Astrocyte (in vitro differentiated cells and primary cell): Measurements from ENCODE around the gene BICDL2. TPM values are rescaled to one million over a fixed set of nuclear protein-coding genes. Genes with fewer than 3 reads are reported as not detected.

Experiments used
- DNase-seq: peaks from one replicate; pipeline ENCODE4 v3.0.0-alpha.2; 2010; ENCODE audit warnings: low read depth
- FAIRE-seq: peaks from 2 replicates; lab custom pipeline; 2011; peaks lifted over from hg19 to GRCh38; lab: Jason Lieb, UNC
- H2AFZ ChIP-seq: 2 replicates; pipeline ENCODE4 v1.6.0; 2012; ENCODE audit warnings: low read depth, low read length, inconsistent platforms
- H3K27ac ChIP-seq: 2 replicates; pipeline ENCODE4 v1.5.1; 2011; ENCODE audit warnings: low read depth, low read length, inconsistent platforms
- H3K27me3 ChIP-seq: 2 replicates; pipeline ENCODE4 v1.6.0; 2011; ENCODE audit warnings: low read length, inconsistent platforms; ENCODE audit not compliant: insufficient read depth
- H3K36me3 ChIP-seq: 2 replicates; pipeline ENCODE4 v1.5.1; 2011; ENCODE audit warnings: low read length, inconsistent platforms; ENCODE audit not compliant: insufficient read depth
- H3K4me1 ChIP-seq: 2 replicates; pipeline ENCODE4 v1.5.1; 2011; ENCODE audit warnings: low read length, inconsistent platforms; ENCODE audit not compliant: insufficient read depth
- H3K4me2 ChIP-seq: 2 replicates; pipeline ENCODE4 v1.6.0; 2012; ENCODE audit warnings: low read length, inconsistent platforms
- H3K4me3 ChIP-seq: 2 replicates; pipeline ENCODE4 v1.5.1; 2011; ENCODE audit warnings: low read depth, mild to moderate bottlenecking, low read length, inconsistent platforms; ENCODE audit not compliant: insufficient read depth
- H3K79me2 ChIP-seq: 2 replicates; pipeline ENCODE4 v1.6.0; 2012; ENCODE audit warnings: mild to moderate bottlenecking, low read length, inconsistent platforms; ENCODE audit not compliant: insufficient read depth
- H3K9ac ChIP-seq: 2 replicates; pipeline ENCODE4 v1.6.0; 2012; ENCODE audit warnings: mild to moderate bottlenecking, low read length, inconsistent platforms
- H3K9me3 ChIP-seq: 2 replicates; pipeline ENCODE4 v1.5.1; 2012; ENCODE audit warnings: low read depth, mild to moderate bottlenecking, low read length, inconsistent platforms; ENCODE audit not compliant: insufficient read depth
- H4K20me1 ChIP-seq: 2 replicates; pipeline ENCODE4 v1.6.0; 2012; ENCODE audit warnings: low read length, inconsistent platforms; ENCODE audit not compliant: insufficient read depth
- H3K27ac Mint-ChIP-seq: one replicate; pipeline ENCODE4 v1.8.0; 2021; ENCODE audit warnings: mild to moderate bottlenecking, mixed read lengths; ENCODE audit not compliant: unreplicated experiment
- H3K27me3 Mint-ChIP-seq: one replicate; pipeline ENCODE4 v1.8.0; 2021; ENCODE audit warnings: low read depth, mixed read lengths; ENCODE audit not compliant: unreplicated experiment
- H3K36me3 Mint-ChIP-seq: one replicate; pipeline ENCODE4 v1.8.0; 2021; ENCODE audit warnings: low read depth, mixed read lengths; ENCODE audit not compliant: unreplicated experiment
- H3K4me1 Mint-ChIP-seq: one replicate; pipeline ENCODE4 v1.8.0; 2021; ENCODE audit warnings: low read depth, mixed read lengths; ENCODE audit not compliant: unreplicated experiment
- H3K4me3 Mint-ChIP-seq: one replicate; pipeline ENCODE4 v1.8.0; 2021; ENCODE audit warnings: mild to moderate bottlenecking, moderate library complexity, mixed read lengths; ENCODE audit not compliant: unreplicated experiment
- H3K9me3 Mint-ChIP-seq: one replicate; pipeline ENCODE4 v1.8.0; 2021; ENCODE audit warnings: mild to moderate bottlenecking, mixed read lengths; ENCODE audit not compliant: unreplicated experiment
- CTCF ChIP-seq: IDR thresholded peaks from 2 replicates; pipeline ENCODE4 v1.5.1; 2011; ENCODE audit warnings: low read depth, mild to moderate bottlenecking, inconsistent platforms, low read length, moderate library complexity; ENCODE audit not compliant: insufficient read depth
- EZH2 ChIP-seq: IDR thresholded peaks from 2 replicates; pipeline ENCODE4 v1.6.1; 2012; ENCODE audit warnings: mild to moderate bottlenecking, low read length, inconsistent platforms; ENCODE audit not compliant: insufficient read depth
- total RNA-seq: library from RNA; stranded (reverse); gene quantifications from 2 replicates; pipeline ENCODE4 v1.2.1, GENCODE V29; 2021

Gene BICDL2
- total RNA-seq, 1 donor from 2014 or later = 0.16 TPM

GRCh38 chr16:3025032-3026002 lies 11.4 kb downstream of the BICDL2 start:
- Histone ChIP-seq H3K4me3 (no peak overlapping the region), H3K27me3 (peaks cover 15% of the 10 kb centered on the region), H3K36me3 (no peaks in the 10 kb centered on the region), H3K9ac (no peak overlapping the region), H2AFZ (no peak overlapping the region), H3K4me1 (peaks cover 31% of the 10 kb centered on the region), H3K9me3 (peaks cover 3% of the 10 kb centered on the region), H3K27ac (no peak overlapping the region), H3K79me2 (peaks cover 5% of the 10 kb centered on the region), H4K20me1 (peaks cover 37% of the 10 kb centered on the region), H3K4me2 (no peak overlapping the region)
- H3K4me1 Mint-ChIP-seq = peaks cover 4% of the 10 kb centered on the region
- H3K27ac Mint-ChIP-seq = no peak overlapping the region
- DNase-seq (no peak), FAIRE-seq (no peak)
- H3K27me3 Mint-ChIP-seq = no peaks in the 10 kb centered on the region
- peak overlapping the region; percentile 93 for H3K4me3 Mint-ChIP-seq
- TF ChIP-seq CTCF = no peak
- H3K36me3 Mint-ChIP-seq = peaks cover 10% of the 10 kb centered on the region
- no peaks in the 10 kb centered on the region for H3K9me3 Mint-ChIP-seq

- Mint-ChIP-seq H3K36me3 (peaks cover 7% of the 10 kb centered on the region), H3K27ac (peak within 1 kb of the TSS; percentile 100), H3K9me3 (no peaks in the 10 kb centered on the region), H3K4me3 (peak within 1 kb of the TSS; percentile 93), H3K4me1 (peaks cover 8% of the 10 kb centered on the region), H3K27me3 (no peaks in the 10 kb centered on the region)
- Histone ChIP-seq H3K9me3 (peaks cover under 1% of the 10 kb centered on the region), H2AFZ (no peak within 1 kb of the TSS), H3K4me3 (peak within 1 kb of the TSS; percentile 63), H3K27me3 (peaks cover 4% of the 10 kb centered on the region), H3K79me2 (peaks cover 5% of the 10 kb centered on the region), H3K4me2 (peak within 1 kb of the TSS; percentile 88), H3K4me1 (peaks cover 27% of the 10 kb centered on the region), H4K20me1 (peaks cover 32% of the 10 kb centered on the region), H3K27ac (peak within 1 kb of the TSS; percentile 100), H3K9ac (peak within 1 kb of the TSS; percentile 99), H3K36me3 (no peaks in the 10 kb centered on the region)
- no peak for FAIRE-seq
- DNase-seq = peak; percentile 94
- no peak for TF ChIP-seq CTCF
- no peak for TF ChIP-seq EZH2
Observed at GRCh38 chr16:3023669-3024478, 12.9 kb downstream of the BICDL2 start, which contains the start of the genes HCFC1R1 and THOC6. Gene HCFC1R1 (minus strand): TSS chr16:3023942. CDS start chr16:3023941, 1 bp downstream. Gene THOC6 (plus strand): TSS chr16:3024035. CDS start chr16:3024327, 292 bp downstream.
